DND-41 (cell line): Measurements from ENCODE around the gene ATP6AP1.
A peak's percentile ranks its signal among the peaks of the same experiment; 100 is the strongest.

Experiments used
- ATAC-seq: fragments of 200-7000 bp; cut with Tn5 transposase; 3 replicates; pipeline ENCODE4 v1.9.1; 2021; ENCODE audit warnings: low read depth; ENCODE audit not compliant: insufficient read depth
- DNase-seq: peaks from one replicate; pipeline ENCODE4 v3.0.0-alpha.2; 2020
- H2AFZ ChIP-seq: 2 replicates; pipeline ENCODE4 v1.6.0; 2012; ENCODE audit warnings: low read depth, low read length
- H3K27ac ChIP-seq: 2 replicates; pipeline ENCODE4 v1.5.1; 2012; ENCODE audit warnings: low read length, inconsistent platforms
- H3K27me3 ChIP-seq: fragments of 200-600 bp; sonication (generic); 2 replicates; pipeline ENCODE4 v1.6.0; 2012; ENCODE audit warnings: low read length, mild to moderate bottlenecking, inconsistent platforms; ENCODE audit not compliant: insufficient read depth, poor library complexity
- H3K36me3 ChIP-seq: 2 replicates; pipeline ENCODE4 v1.5.1; 2012; ENCODE audit warnings: low read length, inconsistent platforms; ENCODE audit not compliant: insufficient read depth
- H3K4me1 ChIP-seq: 2 replicates; pipeline ENCODE4 v1.5.1; 2012; ENCODE audit warnings: mild to moderate bottlenecking, low read length; ENCODE audit not compliant: insufficient read depth
- H3K4me2 ChIP-seq: 2 replicates; pipeline ENCODE4 v1.6.0; 2012; ENCODE audit warnings: mild to moderate bottlenecking, moderate library complexity, low read length, inconsistent platforms; ENCODE audit not compliant: insufficient read depth
- H3K4me3 ChIP-seq, 2 experiments: fragments of 200-600 bp in 1 of 2; shearing (Covaris generic) in 1 of 2; 2 replicates each; pipeline ENCODE4 v1.5.1; 2012 to 2016; ENCODE audit warnings: inconsistent platforms in 2 of 2, low read length in 2 of 2, mild to moderate bottlenecking in 2 of 2, low read depth in 1 of 2, moderate library complexity in 1 of 2
- H3K79me2 ChIP-seq: 2 replicates; pipeline ENCODE4 v1.6.0; 2012; ENCODE audit warnings: low read length, inconsistent platforms; ENCODE audit not compliant: insufficient read depth
- H3K9ac ChIP-seq: 2 replicates; pipeline ENCODE4 v1.6.0; 2012; ENCODE audit warnings: low read depth, mild to moderate bottlenecking, inconsistent platforms, low read length, moderate library complexity
- H3K9me3 ChIP-seq: 2 replicates; pipeline ENCODE4 v1.5.1; 2012; ENCODE audit warnings: low read length, moderate library complexity, mild to moderate bottlenecking, inconsistent platforms; ENCODE audit not compliant: insufficient read depth, severe bottlenecking
- H4K20me1 ChIP-seq: 2 replicates; pipeline ENCODE4 v1.6.0; 2012; ENCODE audit warnings: low read length; ENCODE audit not compliant: insufficient read depth
- EZH2 ChIP-seq: IDR thresholded peaks from 3 replicates; pipeline ENCODE4 v1.6.1; 2012; ENCODE audit warnings: borderline replicate concordance, low read depth, mild to moderate bottlenecking, moderate library complexity, low read length, inconsistent platforms; ENCODE audit not compliant: severe bottlenecking
- TF ChIP-seq, protein P1 (sequence below): IDR thresholded peaks from 2 replicates; pipeline ENCODE4 v1.5.1; 2012; ENCODE audit warnings: borderline replicate concordance, low read length, moderate library complexity, mild to moderate bottlenecking; ENCODE audit not compliant: poor library complexity, severe bottlenecking; ENCODE audit errors: extremely low read depth

ATP6AP1 gene

GRCh38 chrX:154478728-154479622, 50.5 kb downstream of the ATP6AP1 start, which contains the start of gene LAGE3:
TSS of gene LAGE3 (minus strand) at chrX:154479281. CDS start at chrX:154478915, 366 bp downstream.
- Histone ChIP-seq H2AFZ (peak within 1 kb of the TSS; percentile 80), H3K36me3 (peaks cover 6% of the 10 kb centered on the region; the same call in 1 of the 2 replicates)

GRCh38 chrX:154481195-154481594, 52.7 kb downstream of the ATP6AP1 start:
- no peak overlapping the region for H3K4me3 ChIP-seq
- no peak overlapping the region for H3K4me2 ChIP-seq
- peaks cover 45% of the 10 kb centered on the region for H3K4me1 ChIP-seq
- H3K36me3 ChIP-seq, result peaks cover 21% of the 10 kb centered on the region
- peaks cover 17% of the 10 kb centered on the region for H4K20me1 ChIP-seq
- no peak overlapping the region for H3K9ac ChIP-seq
- ATAC-seq (no peak), DNase-seq (no peak)
- no peak overlapping the region for H2AFZ ChIP-seq
- H3K27ac ChIP-seq, result no peak overlapping the region
- H3K27me3 ChIP-seq, result no peaks in the 10 kb centered on the region
- no peaks in the 10 kb centered on the region for H3K9me3 ChIP-seq
- peaks cover 24% of the 10 kb centered on the region for H3K79me2 ChIP-seq
- TF ChIP-seq, protein P1, sequence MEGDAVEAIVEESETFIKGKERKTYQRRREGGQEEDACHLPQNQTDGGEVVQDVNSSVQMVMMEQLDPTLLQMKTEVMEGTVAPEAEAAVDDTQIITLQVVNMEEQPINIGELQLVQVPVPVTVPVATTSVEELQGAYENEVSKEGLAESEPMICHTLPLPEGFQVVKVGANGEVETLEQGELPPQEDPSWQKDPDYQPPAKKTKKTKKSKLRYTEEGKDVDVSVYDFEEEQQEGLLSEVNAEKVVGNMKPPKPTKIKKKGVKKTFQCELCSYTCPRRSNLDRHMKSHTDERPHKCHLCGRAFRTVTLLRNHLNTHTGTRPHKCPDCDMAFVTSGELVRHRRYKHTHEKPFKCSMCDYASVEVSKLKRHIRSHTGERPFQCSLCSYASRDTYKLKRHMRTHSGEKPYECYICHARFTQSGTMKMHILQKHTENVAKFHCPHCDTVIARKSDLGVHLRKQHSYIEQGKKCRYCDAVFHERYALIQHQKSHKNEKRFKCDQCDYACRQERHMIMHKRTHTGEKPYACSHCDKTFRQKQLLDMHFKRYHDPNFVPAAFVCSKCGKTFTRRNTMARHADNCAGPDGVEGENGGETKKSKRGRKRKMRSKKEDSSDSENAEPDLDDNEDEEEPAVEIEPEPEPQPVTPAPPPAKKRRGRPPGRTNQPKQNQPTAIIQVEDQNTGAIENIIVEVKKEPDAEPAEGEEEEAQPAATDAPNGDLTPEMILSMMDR, result no peak
- no peak for TF ChIP-seq EZH2

More at GRCh38 chrX:154478728-154479622, 50.5 kb downstream of the ATP6AP1 start, which contains the start of gene LAGE3:
- DNase-seq (peak; percentile 91), ATAC-seq (peak; percentile 89)
- Histone ChIP-seq H3K79me2 (peaks cover 6% of the 10 kb centered on the region), H3K9ac (peak within 1 kb of the TSS; percentile 80), H3K27ac (peak within 1 kb of the TSS; percentile 93), H3K9me3 (no peaks in the 10 kb centered on the region), H3K4me3 (peak within 1 kb of the TSS; percentile 39 to 73; a peak in 3 of 4 replicates), H4K20me1 (peaks cover under 1% of the 10 kb centered on the region; the same call in 1 of the 2 replicates), H3K27me3 (no peaks in the 10 kb centered on the region), H3K4me2 (peak within 1 kb of the TSS; percentile 95), H3K4me1 (peaks cover 27% of the 10 kb centered on the region)
- no peak for TF ChIP-seq EZH2
- TF ChIP-seq, protein P1, result no peak

- Histone ChIP-seq H3K4me2 (no peak overlapping the region), H3K4me3 (no peak overlapping the region), H3K27ac (no peak overlapping the region), H3K9me3 (no peaks in the 10 kb centered on the region), H3K9ac (no peak overlapping the region), H3K36me3 (peaks cover 21% of the 10 kb centered on the region), H3K79me2 (peaks cover 26% of the 10 kb centered on the region), H4K20me1 (peaks cover 17% of the 10 kb centered on the region), H2AFZ (no peak overlapping the region), H3K27me3 (no peaks in the 10 kb centered on the region), H3K4me1 (peaks cover 45% of the 10 kb centered on the region)
- ATAC-seq (no peak), DNase-seq (no peak)
- TF ChIP-seq, protein P1, result no peak
- no peak for TF ChIP-seq EZH2
These were observed 53.6 kb downstream of the ATP6AP1 start for GRCh38 chrX:154481911-154482601.
